ENCODE data around the gene KHSRP.

KHSRP gene, protein sequence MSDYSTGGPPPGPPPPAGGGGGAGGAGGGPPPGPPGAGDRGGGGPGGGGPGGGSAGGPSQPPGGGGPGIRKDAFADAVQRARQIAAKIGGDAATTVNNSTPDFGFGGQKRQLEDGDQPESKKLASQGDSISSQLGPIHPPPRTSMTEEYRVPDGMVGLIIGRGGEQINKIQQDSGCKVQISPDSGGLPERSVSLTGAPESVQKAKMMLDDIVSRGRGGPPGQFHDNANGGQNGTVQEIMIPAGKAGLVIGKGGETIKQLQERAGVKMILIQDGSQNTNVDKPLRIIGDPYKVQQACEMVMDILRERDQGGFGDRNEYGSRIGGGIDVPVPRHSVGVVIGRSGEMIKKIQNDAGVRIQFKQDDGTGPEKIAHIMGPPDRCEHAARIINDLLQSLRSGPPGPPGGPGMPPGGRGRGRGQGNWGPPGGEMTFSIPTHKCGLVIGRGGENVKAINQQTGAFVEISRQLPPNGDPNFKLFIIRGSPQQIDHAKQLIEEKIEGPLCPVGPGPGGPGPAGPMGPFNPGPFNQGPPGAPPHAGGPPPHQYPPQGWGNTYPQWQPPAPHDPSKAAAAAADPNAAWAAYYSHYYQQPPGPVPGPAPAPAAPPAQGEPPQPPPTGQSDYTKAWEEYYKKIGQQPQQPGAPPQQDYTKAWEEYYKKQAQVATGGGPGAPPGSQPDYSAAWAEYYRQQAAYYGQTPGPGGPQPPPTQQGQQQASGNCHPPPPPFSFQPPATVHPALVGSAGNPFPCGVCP

DNA sequence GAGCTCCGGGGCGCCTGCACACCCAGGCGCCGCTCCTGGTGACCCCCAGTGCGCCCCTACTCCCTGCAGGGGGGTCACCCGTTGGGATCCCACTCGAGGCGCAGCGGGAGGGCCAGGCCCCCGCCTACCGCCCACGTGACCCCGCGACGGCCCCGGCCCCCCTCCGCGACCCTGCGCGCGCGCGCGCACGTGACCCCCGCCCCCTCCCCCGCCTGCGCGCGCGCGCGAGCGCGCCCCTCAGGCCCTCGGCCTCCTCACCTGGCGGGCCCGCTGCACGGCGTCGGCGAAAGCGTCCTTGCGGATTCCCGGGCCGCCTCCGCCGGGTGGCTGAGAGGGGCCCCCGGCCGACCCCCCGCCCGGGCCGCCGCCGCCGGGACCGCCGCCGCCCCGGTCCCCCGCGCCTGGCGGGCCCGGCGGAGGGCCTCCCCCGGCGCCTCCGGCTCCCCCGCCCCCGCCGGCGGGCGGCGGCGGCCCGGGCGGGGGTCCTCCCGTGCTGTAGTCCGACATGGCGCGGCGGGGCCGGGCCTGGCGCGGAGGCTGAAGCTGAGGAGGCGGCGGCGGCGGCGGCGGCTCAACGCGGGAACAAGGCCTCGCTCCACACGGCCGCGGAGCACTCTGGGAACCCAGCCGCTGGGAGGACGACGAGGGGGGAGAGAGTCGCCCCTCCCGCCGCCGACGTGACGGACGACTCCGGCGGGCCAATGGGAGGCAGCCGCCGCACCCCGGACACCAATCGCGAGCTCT is at the start of gene KHSRP:
TSS of gene KHSRP (minus strand) at position 617 of the 744 bp plus-strand sequence. CDS start at position 507, 110 bp downstream.
- no peak for DNase-seq

DNA sequence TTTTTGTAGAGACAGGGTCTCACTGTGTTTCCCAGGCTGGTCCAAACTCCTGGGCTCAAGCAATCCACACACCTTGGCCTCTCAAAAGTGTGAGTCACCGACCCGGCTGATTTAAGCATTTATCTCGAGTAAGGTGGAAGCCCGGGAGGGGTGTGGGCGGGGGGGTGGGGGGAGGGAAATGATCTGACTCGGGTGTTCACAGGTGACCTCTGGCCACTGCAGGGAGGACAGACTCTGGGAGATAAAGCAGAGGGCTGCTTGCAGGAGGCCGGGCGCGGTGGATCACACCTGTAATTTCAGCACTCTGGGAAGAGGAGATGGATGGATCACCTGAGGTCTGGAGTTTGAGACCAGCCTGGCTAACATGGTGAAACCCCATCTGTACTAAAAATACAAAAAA is 49.0 kb upstream of the KHSRP start:
- no peak for DNase-seq

DNA sequence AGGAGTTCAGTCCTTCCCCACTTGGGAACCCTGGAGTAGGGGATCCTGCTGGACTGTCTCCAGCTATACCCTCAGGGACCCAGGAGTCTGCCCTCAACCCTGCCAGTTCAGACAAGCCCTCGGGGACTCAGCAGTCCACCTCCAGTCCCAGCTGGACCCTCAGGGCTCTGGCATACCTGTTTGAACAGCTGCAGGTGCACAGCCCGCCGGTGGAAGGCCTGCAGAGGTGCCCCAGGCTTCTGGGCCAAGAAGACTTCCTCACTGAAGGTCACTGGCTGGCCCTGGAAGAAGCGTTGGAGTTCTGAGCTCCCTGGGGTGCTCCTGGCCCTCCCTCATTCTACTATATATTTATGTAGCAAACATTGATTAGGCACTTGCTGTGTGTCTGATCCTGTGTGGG is 48.1 kb upstream of the KHSRP start:
- DNase-seq, result no peak

- DNase-seq, result no peak
These were observed 46.5 kb upstream of the KHSRP start for GRCh38 chr19:6471076-6471475.

GRCh38 chr19:6470173-6470572 is 45.6 kb upstream of the KHSRP start:
- DNase-seq, result no peak

GRCh38 chr19:6467384-6467783 is 42.8 kb upstream of the KHSRP start:
- no peak for DNase-seq

DNA sequence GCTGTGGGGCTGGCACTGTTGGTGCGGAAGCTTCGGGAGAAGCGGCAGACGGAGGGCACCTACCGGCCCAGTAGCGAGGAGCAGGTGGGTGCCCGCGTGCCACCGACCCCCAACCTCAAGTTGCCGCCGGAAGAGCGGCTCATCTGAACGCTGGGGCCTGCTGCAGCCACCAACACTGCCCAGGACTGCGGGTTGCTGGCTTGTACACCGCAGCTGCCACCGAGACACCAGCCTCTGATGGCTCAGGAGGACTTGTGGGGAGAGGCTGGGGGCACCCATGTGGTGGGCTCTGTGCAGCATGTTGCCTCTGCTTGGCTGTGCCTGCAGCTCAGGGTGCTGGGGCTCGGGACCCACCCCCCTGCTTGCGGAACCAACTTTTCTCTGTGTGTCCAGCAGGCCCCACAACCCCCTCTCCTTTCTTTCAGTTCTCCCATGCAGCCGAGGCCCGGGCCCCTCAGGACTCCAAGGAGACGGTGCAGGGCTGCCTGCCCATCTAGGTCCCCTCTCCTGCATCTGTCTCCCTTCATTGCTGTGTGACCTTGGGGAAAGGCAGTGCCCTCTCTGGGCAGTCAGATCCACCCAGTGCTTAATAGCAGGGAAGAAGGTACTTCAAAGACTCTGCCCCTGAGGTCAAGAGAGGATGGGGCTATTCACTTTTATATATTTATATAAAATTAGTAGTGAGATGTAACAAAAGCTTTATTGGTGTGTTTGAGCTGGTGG is 42.1 kb upstream of the KHSRP start:
- DNase-seq, result no peak

DNA sequence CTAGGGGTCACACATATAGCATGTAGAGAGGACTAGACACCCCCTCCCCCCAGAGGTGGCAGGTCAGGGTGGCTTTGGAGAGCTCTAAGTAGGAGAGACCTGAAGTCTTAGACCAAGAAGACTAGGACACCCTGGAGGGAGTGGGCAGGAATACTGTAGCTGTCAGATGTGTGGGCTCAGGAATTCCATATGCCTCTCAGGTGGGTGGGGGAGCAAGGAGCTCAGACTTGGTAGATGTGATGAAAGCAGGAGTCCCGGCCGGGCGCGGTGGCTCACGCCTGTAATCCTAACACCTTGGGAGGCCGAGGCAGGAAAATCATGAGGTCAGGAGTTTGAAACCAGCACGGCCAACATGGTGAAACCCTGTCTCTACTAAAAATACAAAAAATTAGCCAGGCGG is 41.1 kb upstream of the KHSRP start:
- DNase-seq, result no peak

DNA sequence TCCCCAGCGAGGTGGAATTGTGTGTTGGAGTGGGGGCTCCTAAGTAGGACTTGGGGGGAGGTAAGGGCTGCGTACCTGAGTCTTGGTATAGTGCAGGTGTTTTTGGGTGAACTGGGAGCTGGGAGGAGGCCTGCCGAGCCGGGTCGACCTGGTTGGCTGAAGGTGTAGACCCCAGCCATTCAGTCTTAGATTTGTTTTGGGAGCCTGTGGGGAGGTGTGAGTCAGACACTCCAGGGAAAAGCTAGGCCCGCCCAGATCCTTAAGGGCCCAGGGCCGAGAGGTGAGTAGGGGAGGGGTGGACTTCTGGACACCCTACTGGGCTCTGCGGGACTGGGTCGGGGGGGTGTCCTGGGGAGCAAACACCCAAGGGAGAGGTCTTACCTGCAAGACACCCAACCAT is 40.4 kb upstream of the KHSRP start:
- no peak for DNase-seq

DNA sequence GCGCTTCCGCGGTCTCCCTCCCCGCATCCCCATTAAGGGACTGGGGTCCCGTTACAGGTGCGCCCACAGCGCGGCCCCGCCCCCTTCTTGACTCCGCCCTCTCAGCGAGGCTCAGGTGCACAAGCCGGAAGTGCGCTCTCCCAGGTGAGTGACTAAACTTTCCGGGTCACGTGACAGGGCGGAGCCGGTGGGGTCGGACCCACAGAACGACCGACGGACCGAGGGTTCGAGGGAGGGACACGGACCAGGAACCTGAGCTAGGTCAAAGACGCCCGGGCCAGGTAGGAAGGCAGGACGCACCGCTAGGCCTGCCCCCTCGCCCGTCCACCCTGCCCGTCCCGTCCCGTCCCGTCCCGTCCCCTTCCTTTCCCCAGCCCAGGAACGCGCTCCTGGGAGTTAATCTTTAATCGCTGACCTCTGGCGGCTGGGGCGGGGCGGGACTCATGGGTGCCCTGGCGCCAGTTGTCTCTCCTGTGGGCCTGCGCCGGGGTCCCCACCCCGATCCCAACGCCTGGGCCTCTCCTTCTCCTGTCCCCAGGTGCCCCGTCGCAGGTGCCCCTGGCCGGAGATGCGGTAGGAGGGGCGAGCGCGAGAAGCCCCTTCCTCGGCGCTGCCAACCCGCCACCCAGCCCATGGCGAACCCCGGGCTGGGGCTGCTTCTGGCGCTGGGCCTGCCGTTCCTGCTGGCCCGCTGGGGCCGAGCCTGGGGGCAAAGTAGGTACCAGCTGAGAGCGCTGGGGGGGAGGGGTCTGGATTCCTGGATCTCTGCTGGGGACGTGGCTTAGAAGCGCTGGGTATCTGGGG is 39.7 kb upstream of the KHSRP start, which contains the start of gene CRB3:
TSS of gene CRB3 (plus strand) at position 202 of the 804 bp plus-strand sequence. CDS start at position 633, 431 bp downstream.
- DNase-seq, result peak; percentile 30

- DNase-seq, result peak; percentile 96
These were observed 35.7 kb upstream of the KHSRP start for GRCh38 chr19:6460099-6460884.

GRCh38 chr19:6459262-6460098 is 34.9 kb upstream of the KHSRP start, which contains the start of gene SLC25A23:
SLC25A23 (minus strand) TSS chr19:6459792; CDS start chr19:6459628, 164 bp downstream.
- DNase-seq, result peak; percentile 31

GRCh38 chr19:6458695-6459261 is 34.2 kb upstream of the KHSRP start:
- no peak for DNase-seq

GRCh38 chr19:6457958-6458694 is 33.5 kb upstream of the KHSRP start:
- DNase-seq, result no peak

- DNase-seq, result no peak
These were observed 31.3 kb upstream of the KHSRP start for GRCh38 chr19:6455924-6456323.

GRCh38 chr19:6453951-6454565 is 29.4 kb upstream of the KHSRP start:
- DNase-seq, result no peak

DNA sequence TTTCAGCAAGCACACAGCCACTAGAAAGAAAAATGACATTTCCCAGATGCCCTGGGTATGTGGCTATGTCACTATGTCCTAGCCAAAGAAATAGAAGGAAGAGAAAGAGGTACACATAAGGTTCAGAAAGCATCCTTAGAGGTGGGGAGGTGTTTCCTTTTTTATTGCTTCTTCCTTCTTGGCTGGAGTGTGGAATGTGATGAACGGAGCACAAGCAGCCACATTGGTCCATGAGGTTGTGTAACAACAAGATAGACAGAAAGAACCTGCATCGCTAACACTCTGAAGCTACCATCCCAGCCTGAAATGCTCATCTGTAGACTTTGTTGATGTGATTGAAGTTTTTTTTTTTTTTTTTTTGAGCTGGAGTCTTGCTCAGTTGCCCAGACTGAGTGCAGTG is 28.3 kb upstream of the KHSRP start:
- DNase-seq, result no peak

GRCh38 chr19:6452223-6452614 is 27.6 kb upstream of the KHSRP start:
- DNase-seq, result no peak

All from activated effector memory CD4-positive, alpha-beta T cell treated with Interleukin-2 at 50 U/mL for 16 hours (primary cell).